Measurements from ENCODE around the gene GFOD1.

DNA sequence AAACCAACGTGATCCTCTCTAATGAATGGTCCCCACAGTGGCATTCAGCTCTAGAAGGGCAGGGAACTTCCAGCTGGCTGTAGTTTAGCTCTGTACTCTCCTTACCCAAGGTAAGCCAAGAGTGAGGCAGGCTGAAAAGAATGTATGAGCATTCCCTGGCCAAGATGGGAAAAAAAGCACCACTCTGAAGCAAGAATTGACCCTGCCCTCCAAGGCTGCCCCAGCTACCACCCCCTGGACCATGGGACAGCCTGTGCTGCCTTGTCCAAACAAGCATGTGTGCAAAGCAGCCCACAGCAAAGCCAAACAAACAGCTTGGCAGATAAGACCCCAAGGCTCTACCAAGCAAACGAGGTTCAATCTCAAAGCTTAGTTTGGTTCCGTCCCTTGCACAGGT lies 73.9 kb downstream of the GFOD1 start:
- TF ChIP-seq, protein P1, sequence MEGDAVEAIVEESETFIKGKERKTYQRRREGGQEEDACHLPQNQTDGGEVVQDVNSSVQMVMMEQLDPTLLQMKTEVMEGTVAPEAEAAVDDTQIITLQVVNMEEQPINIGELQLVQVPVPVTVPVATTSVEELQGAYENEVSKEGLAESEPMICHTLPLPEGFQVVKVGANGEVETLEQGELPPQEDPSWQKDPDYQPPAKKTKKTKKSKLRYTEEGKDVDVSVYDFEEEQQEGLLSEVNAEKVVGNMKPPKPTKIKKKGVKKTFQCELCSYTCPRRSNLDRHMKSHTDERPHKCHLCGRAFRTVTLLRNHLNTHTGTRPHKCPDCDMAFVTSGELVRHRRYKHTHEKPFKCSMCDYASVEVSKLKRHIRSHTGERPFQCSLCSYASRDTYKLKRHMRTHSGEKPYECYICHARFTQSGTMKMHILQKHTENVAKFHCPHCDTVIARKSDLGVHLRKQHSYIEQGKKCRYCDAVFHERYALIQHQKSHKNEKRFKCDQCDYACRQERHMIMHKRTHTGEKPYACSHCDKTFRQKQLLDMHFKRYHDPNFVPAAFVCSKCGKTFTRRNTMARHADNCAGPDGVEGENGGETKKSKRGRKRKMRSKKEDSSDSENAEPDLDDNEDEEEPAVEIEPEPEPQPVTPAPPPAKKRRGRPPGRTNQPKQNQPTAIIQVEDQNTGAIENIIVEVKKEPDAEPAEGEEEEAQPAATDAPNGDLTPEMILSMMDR (IDR thresholded peaks at IDR 0.05) = no peak
- TF ChIP-seq EP300 (IDR thresholded peaks at IDR 0.05) (peak in 1 of 2 donors; percentile 66), POLR2A (IDR thresholded peaks at IDR 0.05) (no peak)
